Naive B cell (primary cell): ENCODE results near the gene CLDN16. TPM values are rescaled to one million over a fixed set of nuclear protein-coding genes. Genes with fewer than 3 reads are reported as not detected.
A peak's percentile ranks its signal among the peaks of the same experiment; 100 is the strongest.

ENCODE experiments used
- ATAC-seq, 2 donors: fragments of 150-1000 bp; cut with Tn5 transposase; 2 replicates each; pipeline ENCODE4 v1.10.0; 2021; ENCODE audit warnings: low read depth in 2 of 2, mild to moderate bottlenecking in 2 of 2, moderate library complexity in 2 of 2
- DNase-seq: peaks from one replicate; pipeline ENCODE4 v3.0.0; 2022
- H3K27ac Mint-ChIP-seq, 6 donors: one replicate each; pipeline ENCODE4 v1.8.0; 2020 to 2022; ENCODE audit warnings: mild to moderate bottlenecking in 6 of 6, mixed read lengths in 6 of 6, moderate library complexity in 5 of 6, inconsistent platforms in 2 of 6
- H3K27me3 Mint-ChIP-seq, 3 donors: one replicate each; pipeline ENCODE4 v1.8.0; 2021 to 2022; ENCODE audit warnings: mixed read lengths in 3 of 3, mild to moderate bottlenecking in 1 of 3
- H3K36me3 Mint-ChIP-seq, 2 donors: one replicate each; pipeline ENCODE4 v1.8.0; 2020 to 2022; ENCODE audit warnings: mixed read lengths in 2 of 2, inconsistent platforms in 1 of 2, mild to moderate bottlenecking in 1 of 2
- H3K4me1 Mint-ChIP-seq, 3 donors: one replicate each; pipeline ENCODE4 v1.8.0; 2020 to 2022; ENCODE audit warnings: mixed read lengths in 3 of 3, inconsistent platforms in 1 of 3, mild to moderate bottlenecking in 1 of 3, moderate library complexity in 1 of 3
- H3K4me3 Mint-ChIP-seq, 8 donors: one replicate each; pipeline ENCODE4 v1.8.0; 2020 to 2022; ENCODE audit warnings: mild to moderate bottlenecking in 8 of 8, mixed read lengths in 8 of 8, moderate library complexity in 8 of 8, inconsistent platforms in 2 of 8
- H3K9me3 Mint-ChIP-seq, 7 donors: one replicate each; pipeline ENCODE4 v1.8.0; 2020 to 2022; ENCODE audit warnings: mixed read lengths in 7 of 7, mild to moderate bottlenecking in 5 of 7, inconsistent platforms in 2 of 7, moderate library complexity in 1 of 7
- polyA plus RNA-seq, 6 donors: library from polyadenylated mRNA; unstranded; fragments of 300-500 nt; fragmentation: Illumina TruSeq; gene quantifications; one replicate each; pipeline ENCODE4 v1.2.3, GENCODE V29; 2021; ENCODE audit warnings: low read depth in 6 of 6

Gene CLDN16
- polyA plus RNA-seq, 6 donors from 2014 or later, result not detected

DNA sequence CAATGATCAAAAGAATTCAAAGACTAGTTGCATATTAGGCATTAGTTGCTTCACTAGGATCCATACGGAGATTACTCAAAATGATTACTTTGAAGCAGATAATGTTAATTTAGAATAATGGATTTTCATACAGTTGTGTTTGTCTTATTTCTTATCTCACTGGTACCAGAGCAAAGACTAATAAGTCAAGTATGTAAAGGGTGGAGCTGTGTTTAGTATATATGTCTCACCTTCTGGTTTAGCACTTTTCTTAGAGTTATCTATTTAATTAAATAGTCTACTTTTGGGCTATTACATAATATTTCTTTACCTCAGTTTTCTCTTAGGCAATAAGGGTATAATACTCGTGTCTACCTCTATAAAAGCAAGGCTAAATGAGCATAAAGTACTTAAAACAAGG is 42.9 kb downstream of the CLDN16 start:
- H3K27ac Mint-ChIP-seq, result no peak overlapping the region
- no peaks in the 10 kb centered on the region for H3K36me3 Mint-ChIP-seq
- peaks cover 0 to 8% (median 0%) of the 10 kb centered on the region in 7 donors for H3K9me3 Mint-ChIP-seq
- no peak overlapping the region for H3K4me3 Mint-ChIP-seq
- no peak for DNase-seq
- H3K27me3 Mint-ChIP-seq, result peaks cover 6 to 11% (median 7%) of the 10 kb centered on the region in 3 donors
- no peaks in the 10 kb centered on the region for H3K4me1 Mint-ChIP-seq
- no peak for ATAC-seq

DNA sequence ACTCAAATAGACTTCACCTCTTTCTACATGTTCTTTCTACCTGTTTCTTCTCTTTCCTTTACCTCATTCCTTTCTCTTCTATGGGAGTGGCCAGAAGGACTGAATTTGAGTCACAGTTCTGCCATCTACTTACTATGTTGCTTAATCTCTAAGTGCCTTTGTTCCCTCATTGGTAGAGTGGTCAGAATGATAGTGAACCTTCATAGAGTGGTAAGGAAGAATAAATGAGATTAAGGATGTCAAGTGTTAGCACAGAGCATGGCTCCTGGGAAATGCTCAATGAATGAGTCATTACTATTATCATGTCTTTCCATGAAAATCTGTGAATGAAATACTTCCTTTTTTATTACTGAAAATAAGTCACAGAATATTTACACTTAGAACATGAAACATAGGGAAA is 44.3 kb downstream of the CLDN16 start:
- H3K36me3 Mint-ChIP-seq, result no peaks in the 10 kb centered on the region
- peaks cover 0 to 8% (median 3%) of the 10 kb centered on the region in 7 donors for H3K9me3 Mint-ChIP-seq
- no peak overlapping the region for H3K4me3 Mint-ChIP-seq
- no peaks in the 10 kb centered on the region for H3K4me1 Mint-ChIP-seq
- H3K27ac Mint-ChIP-seq, result no peak overlapping the region
- H3K27me3 Mint-ChIP-seq, result peaks cover 13 to 22% (median 14%) of the 10 kb centered on the region in 3 donors
- DNase-seq (no peak), ATAC-seq (no peak)

DNA sequence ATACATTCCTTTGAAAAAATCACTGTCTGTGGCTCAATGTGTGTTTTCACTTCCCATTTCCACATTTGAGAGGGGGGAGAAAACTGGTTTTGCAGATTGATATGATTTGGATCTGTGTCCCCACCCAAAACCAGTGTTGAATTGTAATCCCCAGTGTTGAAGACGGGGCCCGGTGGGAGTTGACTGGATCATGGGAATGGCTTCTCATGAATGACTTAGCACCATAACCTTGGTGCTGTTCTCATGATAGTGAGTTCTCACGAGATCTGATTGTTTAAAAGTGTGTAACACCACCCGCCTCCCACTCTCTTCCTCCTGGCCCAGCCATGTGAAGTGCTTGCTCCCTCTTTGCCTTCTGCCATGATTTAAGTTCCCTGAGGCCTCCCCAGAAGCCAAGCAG is 45.7 kb downstream of the CLDN16 start:
- peaks cover 13 to 22% (median 14%) of the 10 kb centered on the region in 3 donors for H3K27me3 Mint-ChIP-seq
- ATAC-seq (no peak), DNase-seq (no peak)
- H3K27ac Mint-ChIP-seq, result no peak overlapping the region
- no peaks in the 10 kb centered on the region for H3K4me1 Mint-ChIP-seq
- H3K9me3 Mint-ChIP-seq, result peaks cover 0 to 8% (median 3%) of the 10 kb centered on the region in 7 donors
- no peaks in the 10 kb centered on the region for H3K36me3 Mint-ChIP-seq
- no peak overlapping the region for H3K4me3 Mint-ChIP-seq

DNA sequence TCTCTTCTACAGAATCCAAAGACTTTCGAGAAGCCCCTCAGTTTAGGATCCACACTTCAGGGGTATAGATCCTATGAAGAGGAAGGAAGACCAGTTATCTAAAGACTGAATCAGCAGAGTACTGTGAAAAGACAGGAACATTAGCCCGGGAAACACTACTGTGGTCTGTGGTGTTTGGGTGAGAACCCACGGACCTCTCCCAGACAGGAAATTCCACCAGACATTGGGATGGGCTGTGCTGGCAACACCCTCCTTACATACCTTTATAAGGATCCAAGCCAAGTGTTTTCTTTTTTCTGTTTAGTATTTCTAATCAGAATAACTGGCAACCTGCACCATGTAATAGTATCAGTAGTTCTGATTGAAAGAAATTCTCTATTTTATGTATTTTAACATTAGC is 47.7 kb downstream of the CLDN16 start:
- DNase-seq, result no peak
- ATAC-seq, result no peak
- H3K36me3 Mint-ChIP-seq, result no peaks in the 10 kb centered on the region
- peaks cover 0 to 11% (median 7%) of the 10 kb centered on the region in 7 donors for H3K9me3 Mint-ChIP-seq
- H3K4me1 Mint-ChIP-seq, result no peaks in the 10 kb centered on the region
- no peak overlapping the region for H3K4me3 Mint-ChIP-seq
- H3K27ac Mint-ChIP-seq, result no peak overlapping the region
- H3K27me3 Mint-ChIP-seq, result peaks cover 17 to 22% (median 19%) of the 10 kb centered on the region in 3 donors

DNA sequence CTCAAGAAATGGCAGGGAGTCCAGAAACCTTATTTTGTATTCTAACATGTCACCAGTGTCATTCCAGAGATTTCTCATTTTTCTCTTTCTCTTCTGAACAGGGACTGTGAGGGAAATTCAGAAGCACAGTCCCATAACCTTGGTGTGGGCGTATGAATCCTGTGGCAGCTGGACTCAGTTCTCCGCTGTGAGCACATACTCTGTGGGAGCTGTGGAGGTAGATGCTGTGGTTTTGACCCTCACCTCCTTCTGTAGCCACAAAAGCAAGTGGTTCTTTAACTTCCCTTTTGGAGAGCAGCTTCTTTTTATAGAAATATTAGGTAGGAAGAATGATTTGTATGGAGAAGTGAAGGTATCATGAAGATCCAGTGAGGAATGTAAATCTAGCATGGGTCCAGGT is 48.4 kb downstream of the CLDN16 start:
- DNase-seq (no peak), ATAC-seq (no peak)
- Mint-ChIP-seq H3K9me3 (peaks cover 0 to 11% (median 7%) of the 10 kb centered on the region in 7 donors), H3K4me3 (peak overlapping the region in 1 of 8 donors; percentile 37), H3K27ac (no peak overlapping the region), H3K27me3 (peaks cover 19 to 22% (median 21%) of the 10 kb centered on the region in 3 donors), H3K36me3 (no peaks in the 10 kb centered on the region), H3K4me1 (no peaks in the 10 kb centered on the region)

DNA sequence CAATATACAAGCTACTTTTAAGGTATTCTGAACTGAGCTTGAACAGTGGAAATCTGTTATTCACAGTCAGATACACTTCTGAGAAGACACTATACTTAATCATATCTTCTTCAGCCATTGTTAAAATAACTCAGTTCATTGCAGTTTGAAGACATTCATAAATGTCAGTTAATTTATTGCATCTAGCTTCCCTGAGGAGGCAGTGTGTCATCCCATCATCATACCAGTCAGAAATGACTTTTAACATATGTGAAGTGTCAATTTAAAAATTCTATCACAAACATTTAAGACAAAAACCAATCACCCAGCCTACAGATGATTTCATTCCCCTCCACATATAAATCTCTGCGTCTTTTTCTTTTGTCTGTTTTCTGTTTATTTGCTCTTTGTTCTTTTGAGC is 54.3 kb downstream of the CLDN16 start:
- Mint-ChIP-seq H3K4me3 (no peak overlapping the region), H3K27me3 (peaks cover under 1 to 26% (median 6%) of the 10 kb centered on the region in 3 donors), H3K9me3 (peaks cover 0 to 4% (median 0%) of the 10 kb centered on the region in 7 donors), H3K4me1 (no peaks in the 10 kb centered on the region), H3K36me3 (no peaks in the 10 kb centered on the region), H3K27ac (no peak overlapping the region)
- ATAC-seq (no peak), DNase-seq (no peak)

DNA sequence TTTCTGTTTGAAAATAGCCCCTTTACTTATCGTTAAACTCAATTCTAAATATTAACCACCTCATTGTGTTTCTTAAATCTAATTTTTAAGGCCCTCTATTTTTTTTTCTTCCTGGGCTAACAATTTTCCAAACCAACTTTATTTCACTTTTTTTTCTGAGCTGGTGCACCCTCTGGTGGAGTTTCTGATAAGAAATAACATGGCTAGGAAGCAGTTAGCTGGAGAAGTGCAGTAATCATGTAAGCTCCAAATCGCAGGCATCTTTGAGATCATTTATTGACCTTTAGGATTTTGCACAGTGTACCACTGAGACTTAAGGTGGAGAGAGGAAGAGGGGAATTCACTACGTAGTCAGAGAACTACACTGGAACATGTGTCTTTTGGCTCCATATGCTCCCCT is 55.3 kb downstream of the CLDN16 start:
- Mint-ChIP-seq H3K36me3 (no peaks in the 10 kb centered on the region), H3K27me3 (peaks cover 0 to 32% (median 6%) of the 10 kb centered on the region in 3 donors), H3K27ac (no peak overlapping the region), H3K9me3 (peaks cover 0 to 4% (median 0%) of the 10 kb centered on the region in 7 donors), H3K4me1 (no peaks in the 10 kb centered on the region), H3K4me3 (no peak overlapping the region)
- DNase-seq, result no peak
- ATAC-seq, result no peak

DNA sequence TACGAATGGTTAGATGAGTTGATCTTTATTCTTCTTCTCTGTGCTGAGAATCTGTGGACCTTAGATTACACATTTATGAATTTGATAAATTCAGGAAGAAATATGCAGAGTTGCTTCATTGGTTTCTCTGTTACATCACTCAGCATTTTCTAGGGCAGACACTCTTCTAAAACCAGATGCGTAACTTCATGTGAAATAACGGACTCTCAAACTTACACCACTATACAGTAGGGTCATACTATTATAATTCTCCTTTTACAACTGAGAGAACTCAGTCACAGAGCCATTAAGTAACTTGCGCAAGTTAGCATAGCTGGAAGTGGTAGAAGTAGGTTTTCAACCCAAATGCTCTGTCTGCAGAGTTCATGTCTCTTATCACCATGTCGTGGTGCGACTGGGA is 56.0 kb downstream of the CLDN16 start:
- H3K27ac Mint-ChIP-seq, result no peak overlapping the region
- H3K27me3 Mint-ChIP-seq, result peaks cover 0 to 32% (median 6%) of the 10 kb centered on the region in 3 donors
- no peaks in the 10 kb centered on the region for H3K4me1 Mint-ChIP-seq
- DNase-seq (no peak), ATAC-seq (no peak)
- peaks cover 0 to 3% (median 0%) of the 10 kb centered on the region in 7 donors for H3K9me3 Mint-ChIP-seq
- no peaks in the 10 kb centered on the region for H3K36me3 Mint-ChIP-seq
- H3K4me3 Mint-ChIP-seq, result no peak overlapping the region

DNA sequence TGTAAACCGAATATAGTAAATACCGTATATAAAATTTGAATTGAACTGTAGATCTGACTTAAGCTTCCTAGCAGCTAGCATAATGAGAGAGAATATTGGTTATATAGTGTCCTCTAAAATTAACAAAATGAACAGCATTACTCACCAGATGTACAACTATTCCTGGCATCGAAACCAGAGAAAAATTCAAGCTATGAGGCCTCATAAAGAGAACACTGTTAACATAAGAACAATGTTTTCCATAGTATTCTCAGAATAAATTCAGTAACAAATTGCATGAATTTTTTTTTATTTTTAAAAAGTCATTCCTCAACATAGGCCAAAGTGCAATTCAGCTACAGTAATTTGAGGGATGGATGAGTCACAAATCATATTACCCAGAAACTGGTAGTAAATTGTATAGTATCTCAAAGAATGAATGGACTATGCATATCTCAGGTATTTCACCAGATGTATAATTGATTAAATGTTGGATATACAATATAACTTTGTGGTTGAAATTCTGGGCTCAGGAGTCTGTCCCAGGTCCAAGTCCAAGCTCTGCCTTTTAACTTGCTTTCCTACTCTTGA is 56.7 kb downstream of the CLDN16 start:
- Mint-ChIP-seq H3K4me1 (no peaks in the 10 kb centered on the region), H3K4me3 (no peak overlapping the region), H3K36me3 (no peaks in the 10 kb centered on the region), H3K27me3 (peaks cover 0 to 32% (median under 1%) of the 10 kb centered on the region in 3 donors), H3K9me3 (no peaks in the 10 kb centered on the region), H3K27ac (no peak overlapping the region)
- DNase-seq (no peak), ATAC-seq (no peak)

DNA sequence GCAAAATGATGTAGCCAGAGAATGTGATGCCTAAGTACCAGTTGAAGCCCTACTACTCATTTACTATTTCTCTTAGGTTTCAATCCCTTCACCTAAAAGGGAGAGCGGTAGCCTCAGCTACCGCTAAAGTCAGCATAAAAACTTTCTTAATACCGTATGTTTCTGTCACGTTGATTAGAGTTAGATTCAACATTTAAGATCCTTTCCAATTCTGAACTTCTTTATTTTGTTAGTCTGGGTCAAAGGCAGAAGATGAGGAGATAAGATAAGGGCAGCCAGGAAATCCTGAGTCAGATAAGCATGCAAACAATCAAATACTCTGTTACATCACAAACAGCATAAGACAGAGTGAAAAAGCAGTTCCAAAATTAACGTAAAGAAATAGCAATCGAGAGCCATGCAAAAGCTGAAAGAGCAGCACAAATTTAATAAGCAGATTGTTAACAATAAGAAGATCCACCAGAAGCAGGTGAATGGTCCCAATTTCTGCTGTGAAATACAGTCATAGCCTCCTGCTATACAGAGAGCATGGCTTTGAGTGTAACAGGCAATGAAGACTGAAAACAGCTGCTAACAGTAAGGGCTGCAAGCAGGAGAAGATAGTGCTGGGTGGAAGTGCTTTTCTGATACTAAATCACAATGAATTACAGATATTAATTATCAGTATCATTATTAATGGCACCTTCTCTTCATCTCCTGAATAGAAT is 58.8 kb downstream of the CLDN16 start:
- Mint-ChIP-seq H3K36me3 (no peaks in the 10 kb centered on the region), H3K9me3 (no peaks in the 10 kb centered on the region), H3K4me3 (no peak overlapping the region), H3K27me3 (peaks cover 0 to 21% (median 0%) of the 10 kb centered on the region in 3 donors), H3K4me1 (no peaks in the 10 kb centered on the region), H3K27ac (no peak overlapping the region)
- no peak for DNase-seq
- no peak for ATAC-seq

DNA sequence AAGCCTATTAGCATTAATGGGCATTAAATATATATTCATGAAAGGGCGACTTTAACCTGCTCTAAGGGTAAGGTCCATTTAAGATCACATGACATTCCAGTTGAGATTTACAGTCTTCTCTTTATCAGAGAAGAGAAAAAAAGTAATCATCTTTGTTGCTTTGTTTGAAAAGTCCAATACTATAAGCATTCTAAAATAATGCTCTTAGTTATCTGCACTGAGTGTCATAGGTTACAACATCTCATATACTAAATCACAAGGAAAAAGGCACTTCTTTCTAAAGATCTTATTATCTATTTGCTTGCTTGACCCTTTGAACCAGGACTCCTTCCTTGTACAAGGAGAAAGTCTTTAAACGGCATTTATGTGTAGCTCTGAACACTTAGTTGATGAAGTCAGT is 60.3 kb downstream of the CLDN16 start:
- H3K36me3 Mint-ChIP-seq, result no peaks in the 10 kb centered on the region
- ATAC-seq (no peak), DNase-seq (no peak)
- H3K27ac Mint-ChIP-seq, result no peak overlapping the region
- H3K27me3 Mint-ChIP-seq, result peaks cover 0 to 19% (median 0%) of the 10 kb centered on the region in 3 donors
- H3K9me3 Mint-ChIP-seq, result no peaks in the 10 kb centered on the region
- H3K4me3 Mint-ChIP-seq, result no peak overlapping the region
- no peaks in the 10 kb centered on the region for H3K4me1 Mint-ChIP-seq

DNA sequence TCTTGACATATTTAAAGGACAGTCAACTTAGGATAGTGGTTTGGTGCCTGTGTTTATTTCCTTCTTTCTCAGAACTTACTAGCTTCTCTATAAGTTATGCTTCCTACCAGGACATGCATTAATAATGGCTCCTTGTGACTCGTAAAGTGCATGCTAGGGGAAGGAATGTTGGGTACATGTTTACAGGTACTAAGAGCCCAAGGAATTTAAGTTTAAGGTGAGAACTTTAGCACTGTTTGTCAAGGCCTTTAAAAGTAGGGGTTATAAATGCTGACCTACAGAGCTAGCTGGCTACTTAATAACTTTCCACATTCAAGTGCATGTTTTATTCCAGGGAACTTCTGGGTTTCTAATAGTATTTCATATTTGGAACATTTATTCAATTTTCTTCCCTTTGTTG is 61.8 kb downstream of the CLDN16 start, which contains the start of gene TMEM207:
TMEM207 (minus strand) TSS at position 101 of the 400 bp plus-strand sequence; CDS start at position 9, 92 bp downstream.
- no peaks in the 10 kb centered on the region for H3K9me3 Mint-ChIP-seq
- ATAC-seq (no peak), DNase-seq (no peak)
- H3K4me1 Mint-ChIP-seq, result no peaks in the 10 kb centered on the region
- H3K4me3 Mint-ChIP-seq, result no peak within 1 kb of the TSS
- H3K27me3 Mint-ChIP-seq, result peaks cover 0 to 17% (median 0%) of the 10 kb centered on the region in 3 donors
- no peaks in the 10 kb centered on the region for H3K36me3 Mint-ChIP-seq
- H3K27ac Mint-ChIP-seq, result no peak within 1 kb of the TSS

DNA sequence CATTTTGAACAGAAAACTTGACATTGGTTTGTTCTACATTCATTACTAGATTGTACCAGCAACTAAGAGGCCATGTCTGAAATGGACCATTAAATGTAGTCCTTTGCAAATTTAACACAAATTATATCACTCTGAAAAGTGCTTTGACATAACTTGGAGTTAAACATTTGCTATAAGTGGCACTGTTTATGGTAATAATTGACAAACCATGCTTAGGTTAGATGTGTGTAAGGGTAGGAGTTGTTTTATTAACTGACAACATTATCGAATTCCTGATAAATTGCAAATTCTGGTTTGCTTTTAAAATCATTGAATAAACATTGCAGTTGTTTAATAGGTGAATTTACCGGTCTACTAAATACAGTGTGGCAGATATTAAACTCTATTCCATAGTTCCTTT is 67.9 kb downstream of the CLDN16 start:
- Mint-ChIP-seq H3K4me1 (no peaks in the 10 kb centered on the region), H3K9me3 (peaks cover 0 to 4% (median 0%) of the 10 kb centered on the region in 7 donors), H3K27me3 (peaks cover 6 to 15% (median 8%) of the 10 kb centered on the region in 3 donors), H3K36me3 (no peaks in the 10 kb centered on the region), H3K27ac (no peak overlapping the region), H3K4me3 (no peak overlapping the region)
- DNase-seq (no peak), ATAC-seq (no peak)

DNA sequence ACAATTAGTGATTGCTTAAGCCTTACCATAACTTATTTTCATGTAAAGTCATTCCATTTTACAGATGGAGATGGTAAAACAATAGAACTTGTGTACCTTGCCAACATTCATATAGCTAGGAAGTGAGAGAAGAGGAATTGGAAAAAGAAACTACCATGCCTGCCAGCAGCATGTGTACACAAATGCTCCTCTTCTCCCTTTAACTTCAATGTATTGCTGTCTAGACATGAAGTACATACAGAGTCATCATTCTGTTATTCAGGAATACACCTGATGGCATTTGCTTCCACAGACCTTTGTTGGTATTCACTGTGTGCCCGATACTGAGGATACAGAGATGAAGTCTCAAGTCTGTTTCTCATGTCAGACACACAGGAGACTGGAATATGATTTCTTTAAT is 68.8 kb downstream of the CLDN16 start:
- Mint-ChIP-seq H3K4me3 (no peak overlapping the region), H3K27ac (no peak overlapping the region), H3K27me3 (peaks cover 9 to 15% (median 9%) of the 10 kb centered on the region in 3 donors), H3K9me3 (peaks cover 0 to 4% (median 0%) of the 10 kb centered on the region in 7 donors), H3K4me1 (no peaks in the 10 kb centered on the region), H3K36me3 (no peaks in the 10 kb centered on the region)
- DNase-seq, result no peak
- ATAC-seq, result no peak
